GM10847 (cell line): ENCODE data around the gene UBA1.
A peak's percentile ranks its signal among the peaks of the same experiment; 100 is the strongest.

Experiments used
- POLR2A ChIP-seq: IDR thresholded peaks from 2 replicates; pipeline ENCODE4 v1.6.1; 2011; ENCODE audit not compliant: insufficient read length; ENCODE audit errors: extremely low read depth

The UBA1 gene

DNA sequence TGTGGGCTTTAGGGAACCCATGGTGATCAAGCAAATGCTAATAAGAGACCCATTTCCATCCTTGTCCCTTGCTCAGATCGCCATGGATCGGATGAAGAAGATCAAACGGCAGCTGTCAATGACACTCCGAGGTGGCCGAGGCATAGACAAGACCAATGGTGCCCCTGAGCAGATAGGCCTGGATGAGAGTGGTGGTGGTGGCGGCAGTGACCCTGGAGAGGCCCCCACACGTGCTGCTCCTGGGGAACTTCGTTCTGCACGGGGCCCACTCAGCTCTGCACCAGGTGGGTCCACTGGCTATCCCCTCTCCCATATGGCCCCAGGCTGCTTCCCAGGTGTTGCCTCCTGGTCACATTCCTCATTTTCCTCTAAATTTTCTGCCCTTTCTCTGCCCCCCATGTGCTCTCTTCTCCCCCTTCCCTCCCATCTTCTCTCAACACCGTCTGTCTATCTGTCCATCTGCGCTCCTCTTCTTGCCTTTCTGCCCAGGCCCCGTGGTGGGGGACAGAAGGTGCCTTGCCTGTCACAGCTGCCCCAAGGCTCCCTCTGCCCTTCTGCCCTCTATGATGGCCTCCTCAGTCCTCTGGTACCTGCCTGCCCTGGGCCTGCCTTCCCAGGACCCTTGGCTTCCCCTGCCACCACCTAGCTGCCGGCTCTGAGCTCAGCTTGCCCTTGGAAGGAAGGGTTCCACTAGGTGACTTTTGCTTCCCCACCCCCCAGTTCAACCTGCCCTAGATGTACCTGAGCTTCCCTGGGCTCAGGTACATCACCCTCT, 30.0 kb downstream of the UBA1 start:
- TF ChIP-seq POLR2A, result no peak

DNA sequence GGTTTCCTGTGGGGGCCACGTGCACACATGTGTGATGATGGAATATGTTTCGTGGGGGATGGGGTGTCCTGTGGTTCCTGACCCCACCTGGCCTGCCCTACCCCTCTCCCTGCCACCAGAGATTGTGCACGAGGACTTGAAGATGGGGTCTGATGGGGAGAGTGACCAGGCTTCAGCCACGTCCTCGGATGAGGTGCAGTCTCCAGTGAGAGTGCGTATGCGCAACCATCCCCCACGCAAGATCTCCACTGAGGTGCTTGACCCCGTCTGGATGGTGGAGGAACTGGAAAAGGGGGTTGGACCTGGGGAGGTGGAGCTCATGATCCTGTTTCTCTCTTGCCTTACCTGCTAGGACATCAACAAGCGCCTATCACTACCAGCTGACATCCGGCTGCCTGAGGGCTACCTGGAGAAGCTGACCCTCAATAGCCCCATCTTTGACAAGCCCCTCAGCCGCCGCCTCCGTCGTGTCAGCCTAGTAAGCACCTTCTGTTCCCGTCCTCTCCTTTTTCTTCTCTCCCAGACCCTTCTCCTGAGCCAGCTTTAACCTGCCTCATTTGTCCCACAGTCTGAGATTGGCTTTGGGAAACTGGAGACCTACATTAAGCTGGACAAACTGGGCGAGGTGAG, 30.8 kb downstream of the UBA1 start:
- no peak for TF ChIP-seq POLR2A

GRCh38 chrX:47224896-47225290, 31.3 kb downstream of the UBA1 start:
- TF ChIP-seq POLR2A, result no peak

DNA sequence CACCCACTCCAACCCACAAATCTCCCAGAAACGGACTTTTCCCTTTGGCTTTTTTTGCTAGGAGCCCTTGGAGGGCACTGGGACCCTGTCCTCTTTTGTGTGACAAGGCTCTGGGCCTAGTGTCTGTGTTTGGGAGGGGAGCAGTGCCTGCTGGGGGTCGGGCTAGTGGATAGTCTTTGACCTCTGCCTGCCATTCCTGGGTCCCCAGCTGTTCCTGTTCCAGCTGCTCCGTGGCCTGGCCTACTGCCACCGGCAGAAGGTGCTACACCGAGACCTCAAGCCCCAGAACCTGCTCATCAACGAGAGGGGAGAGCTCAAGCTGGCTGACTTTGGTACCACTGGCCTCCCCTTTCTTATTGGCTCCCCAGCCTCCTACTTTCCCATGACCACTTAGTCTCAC, 32.4 kb downstream of the UBA1 start:
- TF ChIP-seq POLR2A, result no peak

DNA sequence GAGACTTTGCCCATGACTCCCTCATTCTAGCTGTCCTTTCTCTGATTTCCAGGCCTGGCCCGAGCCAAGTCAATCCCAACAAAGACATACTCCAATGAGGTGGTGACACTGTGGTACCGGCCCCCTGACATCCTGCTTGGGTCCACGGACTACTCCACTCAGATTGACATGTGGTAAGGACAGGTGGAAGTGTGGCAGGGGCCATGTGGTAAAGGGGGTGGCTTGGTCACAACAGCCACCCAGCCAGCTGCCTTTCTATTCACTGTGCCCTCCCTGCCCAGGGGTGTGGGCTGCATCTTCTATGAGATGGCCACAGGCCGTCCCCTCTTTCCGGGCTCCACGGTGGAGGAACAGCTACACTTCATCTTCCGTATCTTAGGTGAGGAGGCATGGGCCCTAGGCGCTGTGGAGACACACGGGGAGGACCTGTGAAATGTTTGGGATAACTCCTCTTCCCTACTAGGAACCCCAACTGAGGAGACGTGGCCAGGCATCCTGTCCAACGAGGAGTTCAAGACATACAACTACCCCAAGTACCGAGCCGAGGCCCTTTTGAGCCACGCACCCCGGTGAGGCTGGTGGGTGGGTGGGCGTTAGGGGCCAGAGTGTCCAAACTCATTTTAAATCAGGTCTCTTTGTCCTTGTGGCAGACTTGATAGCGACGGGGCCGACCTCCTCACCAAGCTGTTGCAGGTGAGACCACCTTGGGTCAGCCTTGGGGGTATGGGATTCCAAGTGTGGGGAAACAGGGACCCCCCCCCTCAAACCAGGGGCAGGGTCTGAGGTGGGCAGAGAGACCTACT, 33.1 kb downstream of the UBA1 start:
- TF ChIP-seq POLR2A, result no peak

GRCh38 chrX:47227334-47227583, 33.6 kb downstream of the UBA1 start:
- TF ChIP-seq POLR2A, result no peak

DNA sequence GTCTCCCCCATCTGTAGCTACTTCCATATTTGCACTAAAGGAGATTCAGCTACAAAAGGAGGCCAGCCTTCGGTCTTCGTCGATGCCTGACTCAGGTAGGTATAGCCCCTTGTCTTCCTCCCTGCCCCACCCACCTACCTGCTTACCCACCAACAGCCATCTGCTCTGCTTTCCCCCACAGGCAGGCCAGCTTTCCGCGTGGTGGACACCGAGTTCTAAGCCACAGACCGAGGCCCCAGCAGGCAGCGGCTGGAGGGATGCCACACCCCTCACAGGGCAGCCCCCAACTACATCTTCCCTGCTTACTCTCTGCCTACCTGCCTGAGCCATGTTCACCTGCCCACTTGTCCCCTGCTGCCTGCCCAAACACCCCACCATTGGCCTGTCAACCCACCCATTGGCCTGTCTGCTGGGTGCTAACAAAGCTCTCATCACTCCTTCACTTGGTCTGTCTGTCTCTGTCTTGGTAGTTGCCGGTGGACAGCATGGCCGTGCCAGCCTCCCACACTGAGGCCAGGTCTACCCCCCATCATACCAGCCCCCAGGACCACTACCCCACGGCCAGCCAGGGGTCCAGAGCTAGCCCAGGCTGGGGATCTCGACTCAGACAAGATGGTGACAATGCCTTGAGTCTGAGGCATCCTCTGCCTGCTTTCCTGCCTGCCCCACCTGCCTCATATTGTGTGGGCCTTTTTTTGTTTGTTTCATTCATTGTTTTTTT, 35.1 kb downstream of the UBA1 start:
- no peak for TF ChIP-seq POLR2A

DNA sequence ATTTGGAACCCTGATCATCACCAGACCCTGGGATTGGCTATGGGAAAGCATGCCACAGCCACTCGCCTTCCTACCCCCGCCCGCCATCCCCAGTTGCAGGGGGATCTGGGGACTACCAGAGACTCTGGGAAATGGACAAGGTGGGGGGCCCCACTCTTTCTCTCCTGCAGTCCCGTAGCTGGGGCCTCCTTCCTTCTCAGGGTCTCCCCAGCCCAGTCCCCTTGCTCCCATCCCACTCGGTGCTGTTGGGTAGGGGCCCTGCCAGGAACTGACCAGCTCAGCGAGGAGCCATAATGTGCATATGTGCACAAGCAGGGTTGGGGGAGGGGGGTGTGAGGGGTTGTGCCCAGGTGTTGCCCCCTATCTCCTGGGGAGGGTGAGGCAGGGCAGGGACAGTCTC, 35.8 kb downstream of the UBA1 start:
- TF ChIP-seq POLR2A, result no peak

- TF ChIP-seq POLR2A, result no peak
Measured at GRCh38 chrX:47230136-47230868, 36.7 kb downstream of the UBA1 start.

GRCh38 chrX:47231167-47231566, 37.5 kb downstream of the UBA1 start:
- TF ChIP-seq POLR2A, result no peak

DNA sequence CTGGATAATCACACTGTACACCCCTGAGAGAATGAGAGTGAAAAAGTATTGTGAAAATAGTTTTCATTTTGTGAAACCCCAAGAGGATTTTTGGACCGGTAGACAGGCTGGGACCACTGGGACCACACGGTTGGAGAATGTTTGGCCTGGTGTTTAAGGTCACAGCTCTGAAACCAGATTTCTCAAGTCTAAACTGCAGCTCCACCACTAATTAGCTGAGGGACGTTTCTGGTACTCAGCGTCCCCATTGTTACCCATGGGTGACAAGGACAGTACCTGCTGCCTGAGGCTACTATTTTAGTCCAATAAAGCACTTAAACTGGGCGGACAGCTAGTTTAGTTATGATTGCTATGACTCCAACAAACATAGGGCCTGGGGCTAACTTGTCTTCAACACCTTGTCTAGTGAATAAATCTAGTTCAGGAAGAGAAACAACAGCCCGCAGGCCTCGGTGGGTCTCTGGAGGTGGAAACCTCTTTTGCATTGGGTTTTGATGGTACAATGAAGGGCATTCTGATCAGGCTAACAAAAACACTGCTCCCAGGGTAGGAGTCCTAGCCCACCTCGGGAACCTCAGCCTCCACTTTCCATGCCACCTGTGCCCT, 38.7 kb downstream of the UBA1 start:
- no peak for TF ChIP-seq POLR2A

DNA sequence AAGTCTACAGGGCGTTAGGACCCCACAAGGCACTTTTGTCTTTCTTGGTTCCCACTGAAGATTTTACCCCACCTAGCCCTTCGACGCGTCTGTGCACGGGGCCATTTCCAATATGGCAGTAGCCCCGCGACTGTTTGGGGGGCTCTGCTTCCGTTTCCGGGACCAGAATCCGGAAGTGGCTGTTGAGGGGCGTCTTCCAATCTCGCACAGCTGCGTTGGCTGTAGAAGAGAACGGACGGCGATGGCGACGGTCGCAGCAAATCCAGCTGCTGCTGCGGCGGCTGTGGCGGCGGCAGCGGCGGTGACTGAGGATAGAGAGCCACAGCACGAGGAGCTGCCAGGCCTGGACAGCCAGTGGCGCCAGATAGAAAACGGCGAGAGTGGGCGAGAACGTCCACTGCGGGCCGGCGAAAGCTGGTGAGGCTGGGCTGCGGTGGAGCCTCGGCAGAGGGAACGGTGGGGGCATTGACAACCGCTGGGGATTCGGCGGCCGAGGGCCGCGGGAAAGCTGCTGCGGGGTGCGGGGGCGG, 39.2 kb downstream of the UBA1 start, which contains the start of gene USP11:
USP11 (plus strand) TSS at position 207 of the 530 bp plus-strand sequence; CDS start at position 242, 35 bp downstream.
- peak; percentile 71 for TF ChIP-seq POLR2A

- TF ChIP-seq POLR2A, result peak; percentile 21
Measured at GRCh38 chrX:47233333-47234113, 39.9 kb downstream of the UBA1 start.
